Left renal pelvis (tissue), 4 donors: ENCODE results near the gene NXPH1. TPM values are rescaled to one million over a fixed set of nuclear protein-coding genes. Genes with fewer than 3 reads are reported as not detected.

Experiments
- DNase-seq, 4 donors: peaks; one replicate each; pipeline ENCODE4 v3.0.0-alpha.2; 2013; ENCODE audit warnings: low read depth in 4 of 4, low spot score in 3 of 4
- polyA plus RNA-seq, 4 donors: library from polyadenylated mRNA; unstranded; fragments of 120-200 nt; gene quantifications; one replicate each; pipeline ENCODE4 v1.2.1, GENCODE V29; 2013; ENCODE audit not compliant: insufficient read length in 4 of 4

Gene NXPH1
- polyA plus RNA-seq, 4 donors, result 0.12 to 1.6 (median 0.30) TPM

DNA sequence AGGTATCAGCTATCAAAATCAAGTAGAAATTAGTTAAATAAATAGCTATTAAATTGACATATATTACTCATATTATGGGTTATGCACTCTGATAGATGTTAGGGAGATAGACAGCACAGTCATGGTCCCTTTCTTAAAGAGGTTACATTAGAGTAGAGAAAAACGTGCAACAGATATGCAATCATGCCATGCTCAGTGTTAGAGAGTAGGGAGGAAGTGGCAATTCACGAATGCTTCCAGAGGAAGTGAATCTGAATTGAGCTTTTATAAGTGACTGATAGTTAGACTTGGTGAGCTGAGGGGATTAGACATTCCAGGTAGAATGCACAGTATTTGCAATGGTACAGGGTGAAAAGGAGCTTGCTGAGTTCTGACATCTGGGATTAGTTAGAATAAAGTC is 349.8 kb downstream of the NXPH1 start:
- no peak for DNase-seq

DNA sequence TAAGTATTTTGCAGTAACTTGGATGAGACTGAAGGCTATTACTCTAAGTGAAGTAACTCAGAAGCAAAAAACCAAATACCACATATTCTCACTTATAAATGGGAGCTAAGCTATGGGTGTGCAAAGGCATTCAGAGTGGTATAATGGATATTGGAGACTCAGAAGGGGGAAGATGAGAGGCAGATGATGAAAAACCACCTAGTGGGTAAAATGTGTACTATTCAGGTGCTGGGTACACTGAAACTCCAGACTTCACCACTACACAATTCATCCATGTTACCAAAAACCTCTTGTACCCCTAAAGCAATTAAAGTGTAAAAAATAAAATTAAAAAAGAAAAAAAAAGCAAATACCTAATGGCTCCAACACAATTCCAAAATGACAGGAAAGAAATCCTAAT is 351.7 kb downstream of the NXPH1 start:
- no peak for DNase-seq

DNA sequence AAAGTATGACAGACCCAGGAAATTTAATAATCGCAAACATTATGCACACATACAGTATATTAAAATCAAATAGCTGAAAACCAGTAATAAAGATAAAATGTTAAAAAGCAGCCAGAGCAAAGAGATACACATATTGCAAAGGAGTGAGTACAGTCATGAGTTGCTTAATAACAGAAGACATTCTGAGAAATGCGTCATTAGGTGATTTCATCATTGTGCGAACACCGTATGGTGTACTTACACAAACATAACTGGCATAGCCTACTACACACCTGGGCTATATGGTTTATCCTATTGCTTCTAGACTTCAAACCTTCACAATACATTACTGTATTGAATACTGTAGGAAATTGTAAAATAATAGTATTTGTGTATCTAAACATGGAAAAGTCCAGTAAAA is 367.6 kb downstream of the NXPH1 start:
- no peak for DNase-seq

Other genes starting within 250 kb of the NXPH1 start
- 10 to 100 TPM in 3 of 4 donors, 1 to 10 TPM in 1; 5.5 to 37.1 (median 28.9) TPM for gene ICA1, start 171.4 kb upstream of the NXPH1 start, polyA plus RNA-seq